Keratinocyte (primary cell): Measurements from ENCODE around the gene SHC3. TPM values are rescaled to one million over a fixed set of nuclear protein-coding genes. Genes with fewer than 3 reads are reported as not detected.

ENCODE experiments used
- DNase-seq: peaks from one replicate; pipeline ENCODE4 v3.0.0-alpha.2; 2011; ENCODE audit warnings: low read depth, missing footprints, low spot score
- FAIRE-seq: peaks from 2 replicates; lab custom pipeline; 2011; peaks lifted over from hg19 to GRCh38; lab: Jason Lieb, UNC
- H2AFZ ChIP-seq: 2 replicates; pipeline ENCODE4 v1.6.0; 2012; ENCODE audit warnings: low read length, control low read depth, inconsistent platforms; ENCODE audit not compliant: control insufficient read depth
- H3K27ac ChIP-seq: 2 replicates; pipeline ENCODE4 v1.5.1; 2011; ENCODE audit warnings: low read length; ENCODE audit not compliant: control insufficient read depth, insufficient read depth
- H3K27me3 ChIP-seq: 3 replicates; pipeline ENCODE4 v1.6.0; 2011; ENCODE audit warnings: low read length; ENCODE audit not compliant: control insufficient read depth, insufficient read depth; ENCODE audit errors: extremely low read depth
- H3K36me3 ChIP-seq, 2 experiments: 2 replicates in 1 of 2; 3 replicates in 1 of 2; pipeline ENCODE4 v1.5.1; 2011; ENCODE audit warnings: low read length in 2 of 2, mild to moderate bottlenecking in 1 of 2; ENCODE audit not compliant: control insufficient read depth in 2 of 2, insufficient read depth in 2 of 2; ENCODE audit errors: extremely low read depth in 1 of 2
- H3K4me1 ChIP-seq: 3 replicates; pipeline ENCODE4 v1.5.1; 2011; ENCODE audit warnings: low read length; ENCODE audit not compliant: control insufficient read depth, insufficient read depth; ENCODE audit errors: extremely low read depth
- H3K4me2 ChIP-seq: 3 replicates; pipeline ENCODE4 v1.6.0; 2011; ENCODE audit warnings: low read depth, low read length; ENCODE audit not compliant: control insufficient read depth, insufficient read depth; ENCODE audit errors: extremely low read depth
- H3K4me3 ChIP-seq, 3 experiments: fragments of 200-600 bp in 1 of 3; sonication (generic) in 1 of 3; 2 replicates in 2 of 3; 3 replicates in 1 of 3; pipeline ENCODE4 v1.5.1; 2011 to 2016; ENCODE audit warnings: low read length in 3 of 3, mild to moderate bottlenecking in 3 of 3, control low read depth in 2 of 3, inconsistent platforms in 1 of 3, low read depth in 1 of 3, mixed read lengths in 1 of 3, mixed run types in 1 of 3, moderate library complexity in 1 of 3; ENCODE audit not compliant: control insufficient read depth in 2 of 3, insufficient read depth in 2 of 3; ENCODE audit errors: extremely low read depth in 1 of 3
- H3K79me2 ChIP-seq: 2 replicates; pipeline ENCODE4 v1.6.0; 2012; ENCODE audit warnings: low read length; ENCODE audit not compliant: control insufficient read depth, insufficient read depth
- H3K9ac ChIP-seq: 3 replicates; pipeline ENCODE4 v1.6.0; 2011; ENCODE audit warnings: low read length; ENCODE audit not compliant: control insufficient read depth, insufficient read depth; ENCODE audit errors: extremely low read depth
- H3K9me1 ChIP-seq: 3 replicates; pipeline ENCODE4 v1.6.0; 2011; ENCODE audit warnings: low read length; ENCODE audit not compliant: control insufficient read depth, insufficient read depth; ENCODE audit errors: extremely low read depth
- H3K9me3 ChIP-seq: 2 replicates; pipeline ENCODE4 v1.5.1; 2012; ENCODE audit warnings: low read depth, low read length; ENCODE audit not compliant: control insufficient read depth
- H4K20me1 ChIP-seq: 3 replicates; pipeline ENCODE4 v1.6.0; 2011; ENCODE audit warnings: low read length; ENCODE audit not compliant: control insufficient read depth, insufficient read depth; ENCODE audit errors: extremely low read depth
- EZH2 ChIP-seq: IDR thresholded peaks from one replicate; pipeline ENCODE4 v1.6.1; 2012; ENCODE audit warnings: inconsistent platforms, mild to moderate bottlenecking, low read length, moderate library complexity
- dilution Hi-C: fragments of 300-500 bp; cut with MboI; formaldehyde crosslinking; loops from one replicate; pipeline ENCODE4 v1.7.0; 2020; ENCODE audit warnings: low sequenced_read_pairs; ENCODE audit not compliant: extremely low pct_ligation_motif_present
- polyA plus RNA-seq, 5 experiments: library from polyadenylated mRNA; depleted of rRNA in 3 of 5; stranded (reverse) in 3 of 5; stranded (forward) in 1 of 5; unstranded in 1 of 5; fragments of >200 nt; gene quantifications; 1 replicate in 1 of 5; 2 replicates in 3 of 5; 3 replicates in 1 of 5; pipeline versions ENCODE4 v1.2.1 to v1.2.3, GENCODE V29; 2011 to 2012; ENCODE audit warnings: missing spikeins in 2 of 5, low read depth in 1 of 5, low replicate concordance in 1 of 5
- TF ChIP-seq, protein P1 (sequence below), 3 experiments: IDR thresholded peaks in 1 of 3; conservative IDR thresholded peaks in 1 of 3; optimal IDR thresholded peaks in 1 of 3; 2 replicates in 2 of 3; 3 replicates in 1 of 3; pipeline versions ENCODE3 to v1.5.1; 2011; ENCODE audit warnings: low read length in 3 of 3, mild to moderate bottlenecking in 3 of 3, moderate library complexity in 2 of 3, control low read depth in 1 of 3, inconsistent platforms in 1 of 3; ENCODE audit not compliant: insufficient read depth in 2 of 3; ENCODE audit errors: extremely low read depth in 1 of 3

Gene SHC3
- polyA plus RNA-seq, 1 donor (not counting 4 experiments of a cell fraction or from before 2014, with no cell fraction given) = 0.03 TPM

DNA sequence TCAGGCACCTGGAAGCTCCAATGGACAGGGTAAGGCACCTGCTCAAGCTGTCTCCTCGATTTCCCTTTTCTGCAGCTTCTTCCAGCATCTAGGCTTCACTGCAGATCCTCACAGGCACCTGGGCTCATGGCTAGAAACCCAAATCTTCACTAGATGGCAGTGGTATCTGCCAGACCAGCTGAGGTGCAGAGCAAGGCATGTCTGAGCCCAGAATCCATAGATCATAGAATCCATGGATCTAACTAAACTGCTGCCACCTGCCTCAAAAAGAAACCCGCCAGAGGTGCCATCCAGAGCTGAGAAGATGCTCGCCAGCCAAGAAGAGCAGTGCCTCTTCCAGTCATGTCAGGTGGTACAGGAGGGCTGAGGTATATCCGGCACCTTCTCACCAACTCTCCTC lies 6.9 kb downstream of the SHC3 start:
- DNase-seq = no peak
- no peak for FAIRE-seq
- dilution Hi-C loops = no loop called here
- no peaks in the 10 kb centered on the region for H3K9me3 ChIP-seq
- H4K20me1 ChIP-seq = no peaks in the 10 kb centered on the region
- TF ChIP-seq EZH2 = no peak
- TF ChIP-seq, protein P1, sequence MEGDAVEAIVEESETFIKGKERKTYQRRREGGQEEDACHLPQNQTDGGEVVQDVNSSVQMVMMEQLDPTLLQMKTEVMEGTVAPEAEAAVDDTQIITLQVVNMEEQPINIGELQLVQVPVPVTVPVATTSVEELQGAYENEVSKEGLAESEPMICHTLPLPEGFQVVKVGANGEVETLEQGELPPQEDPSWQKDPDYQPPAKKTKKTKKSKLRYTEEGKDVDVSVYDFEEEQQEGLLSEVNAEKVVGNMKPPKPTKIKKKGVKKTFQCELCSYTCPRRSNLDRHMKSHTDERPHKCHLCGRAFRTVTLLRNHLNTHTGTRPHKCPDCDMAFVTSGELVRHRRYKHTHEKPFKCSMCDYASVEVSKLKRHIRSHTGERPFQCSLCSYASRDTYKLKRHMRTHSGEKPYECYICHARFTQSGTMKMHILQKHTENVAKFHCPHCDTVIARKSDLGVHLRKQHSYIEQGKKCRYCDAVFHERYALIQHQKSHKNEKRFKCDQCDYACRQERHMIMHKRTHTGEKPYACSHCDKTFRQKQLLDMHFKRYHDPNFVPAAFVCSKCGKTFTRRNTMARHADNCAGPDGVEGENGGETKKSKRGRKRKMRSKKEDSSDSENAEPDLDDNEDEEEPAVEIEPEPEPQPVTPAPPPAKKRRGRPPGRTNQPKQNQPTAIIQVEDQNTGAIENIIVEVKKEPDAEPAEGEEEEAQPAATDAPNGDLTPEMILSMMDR (optimal IDR thresholded peaks at IDR 0.05 in 1 of 3, IDR thresholded peaks at IDR 0.05 in 1 of 3, conservative IDR thresholded peaks at IDR 0.05 in 1 of 3; ENCODE audit: extremely low read depth in 1 of 3, insufficient read depth in 2 of 3, low read length in 3 of 3) = peak in 2 of 3 experiments; percentile 35 to 46
- no peak overlapping the region for H3K4me2 ChIP-seq
- no peaks in the 10 kb centered on the region for H3K79me2 ChIP-seq
- no peak overlapping the region for H3K27ac ChIP-seq
- H3K9ac ChIP-seq = no peak overlapping the region
- H3K27me3 ChIP-seq = peaks cover 3% of the 10 kb centered on the region
- no peaks in the 10 kb centered on the region for H3K9me1 ChIP-seq
- no peak overlapping the region for H2AFZ ChIP-seq
- no peaks in the 10 kb centered on the region for H3K36me3 ChIP-seq
- H3K4me1 ChIP-seq = peaks cover 4% of the 10 kb centered on the region
- H3K4me3 ChIP-seq = no peak overlapping the region

DNA sequence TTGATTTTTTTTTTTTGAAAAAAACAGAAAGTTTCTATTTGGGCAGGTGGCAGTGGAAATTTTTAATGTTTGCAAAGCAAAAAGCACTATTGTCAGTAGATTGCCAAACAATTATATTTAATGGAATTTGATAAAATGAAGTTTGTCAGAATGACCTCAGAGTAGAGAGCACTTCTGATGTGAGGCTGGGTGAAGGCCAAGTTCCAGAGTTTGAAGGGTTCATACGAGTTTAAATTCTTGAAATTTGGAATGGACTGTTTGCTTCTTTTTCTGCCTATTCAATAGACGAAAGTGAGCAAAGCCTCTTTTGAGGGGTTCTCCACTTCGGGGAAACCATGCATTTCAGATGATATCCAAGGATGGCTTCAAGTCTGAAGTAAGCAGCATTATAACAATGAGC lies 7.4 kb downstream of the SHC3 start:
- Histone ChIP-seq H3K27ac (no peak overlapping the region), H3K4me3 (no peak overlapping the region), H4K20me1 (no peaks in the 10 kb centered on the region), H3K4me2 (no peak overlapping the region), H3K9me1 (no peaks in the 10 kb centered on the region), H3K79me2 (no peaks in the 10 kb centered on the region), H3K9ac (no peak overlapping the region), H3K27me3 (no peaks in the 10 kb centered on the region), H3K9me3 (no peaks in the 10 kb centered on the region), H3K36me3 (no peaks in the 10 kb centered on the region), H2AFZ (no peak overlapping the region), H3K4me1 (peaks cover 4% of the 10 kb centered on the region)
- no peak for DNase-seq
- no peak for FAIRE-seq
- dilution Hi-C loops = no loop called here
- TF ChIP-seq EZH2 = no peak
- TF ChIP-seq, protein P1 (optimal IDR thresholded peaks at IDR 0.05 in 1 of 3, IDR thresholded peaks at IDR 0.05 in 1 of 3, conservative IDR thresholded peaks at IDR 0.05 in 1 of 3; ENCODE audit: extremely low read depth in 1 of 3, insufficient read depth in 2 of 3, low read length in 3 of 3) = no peak
